ENCODE measurements around the gene MYO3B.

DNA sequence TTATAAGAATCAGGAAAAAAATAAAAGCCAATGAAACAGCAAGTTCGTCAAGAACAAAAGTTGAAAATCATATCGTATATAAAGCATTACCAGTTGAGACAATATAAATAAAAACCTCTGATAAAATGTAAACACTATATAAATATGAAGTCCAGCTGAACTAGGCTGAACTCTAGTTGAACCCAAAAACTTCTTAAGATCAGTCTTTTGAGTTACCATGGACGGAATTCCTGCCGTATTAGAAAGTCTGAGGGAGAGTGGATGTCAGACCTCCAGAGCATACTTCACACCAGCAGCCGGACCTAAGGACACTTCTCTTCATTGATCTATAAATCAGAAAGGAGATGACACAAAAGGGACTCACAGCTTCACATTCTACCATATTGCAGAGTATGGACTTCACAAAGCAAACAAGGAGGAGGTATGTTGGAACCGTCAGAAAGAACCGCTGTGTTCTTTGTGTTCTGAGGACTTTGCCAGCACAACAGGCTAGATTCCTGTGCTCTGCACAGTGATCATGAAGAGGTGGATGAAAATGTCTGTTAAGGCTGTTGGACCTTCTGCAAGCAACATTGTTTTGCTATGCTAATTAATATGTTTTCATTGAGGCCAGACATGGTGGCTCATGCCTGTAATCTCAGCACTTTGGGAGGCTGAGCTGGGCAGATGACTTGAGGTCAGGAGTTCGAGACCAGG lies 469.9 kb downstream of the MYO3B start:
- TF ChIP-seq CTCF (IDR thresholded peaks at IDR 0.05): no peak
- no peak for TF ChIP-seq POLR2A (IDR thresholded peaks at IDR 0.05)
- TF ChIP-seq POLR2AphosphoS5 (IDR thresholded peaks at IDR 0.05): no peak
- TF ChIP-seq EP300 (IDR thresholded peaks at IDR 0.05): no peak

Data from sigmoid colon (tissue), 4 donors.